MM.1S (cell line): ENCODE data around the gene C3orf20.

Source experiments
- CTCF ChIP-seq: fragments of 300-600 bp; sonication (generic); IDR thresholded peaks from 2 replicates; pipeline ENCODE4 v1.5.1; 2016; ENCODE audit warnings: antibody characterized with exemption, low read length, mixed read lengths
- EZH2 ChIP-seq: fragments of 300-600 bp; sonication (generic); optimal IDR thresholded peaks from 2 replicates; pipeline ENCODE3; 2017; ENCODE audit warnings: low read depth, mild to moderate bottlenecking, antibody characterized with exemption, low read length, mixed read lengths
- EZH2phosphoT487 ChIP-seq: fragments of 300-600 bp; sonication (generic); IDR thresholded peaks from 2 replicates; pipeline ENCODE4 v1.6.1; 2018; ENCODE audit warnings: antibody characterized with exemption, low read length

GRCh38 chr3:14796403-14797077, 121.6 kb downstream of the C3orf20 start:
- TF ChIP-seq CTCF (no peak), EZH2 (no peak), EZH2phosphoT487 (no peak)
